Epithelial cell of esophagus (primary cell): ENCODE data around the gene SHB.

Experiments
- DNase-seq: peaks from one replicate; pipeline ENCODE4 v3.0.0; 2010; ENCODE audit warnings: low read depth
- H3K4me3 ChIP-seq: 2 replicates; pipeline ENCODE4 v1.5.1; 2011; ENCODE audit warnings: mild to moderate bottlenecking, low read length, control low read depth
- CTCF ChIP-seq: IDR thresholded peaks from 2 replicates; pipeline ENCODE4 v1.5.1; 2011; ENCODE audit warnings: low read depth, mild to moderate bottlenecking, low read length, control low read depth, inconsistent platforms; ENCODE audit not compliant: insufficient read depth; ENCODE audit errors: missing control alignments

The SHB gene

DNA sequence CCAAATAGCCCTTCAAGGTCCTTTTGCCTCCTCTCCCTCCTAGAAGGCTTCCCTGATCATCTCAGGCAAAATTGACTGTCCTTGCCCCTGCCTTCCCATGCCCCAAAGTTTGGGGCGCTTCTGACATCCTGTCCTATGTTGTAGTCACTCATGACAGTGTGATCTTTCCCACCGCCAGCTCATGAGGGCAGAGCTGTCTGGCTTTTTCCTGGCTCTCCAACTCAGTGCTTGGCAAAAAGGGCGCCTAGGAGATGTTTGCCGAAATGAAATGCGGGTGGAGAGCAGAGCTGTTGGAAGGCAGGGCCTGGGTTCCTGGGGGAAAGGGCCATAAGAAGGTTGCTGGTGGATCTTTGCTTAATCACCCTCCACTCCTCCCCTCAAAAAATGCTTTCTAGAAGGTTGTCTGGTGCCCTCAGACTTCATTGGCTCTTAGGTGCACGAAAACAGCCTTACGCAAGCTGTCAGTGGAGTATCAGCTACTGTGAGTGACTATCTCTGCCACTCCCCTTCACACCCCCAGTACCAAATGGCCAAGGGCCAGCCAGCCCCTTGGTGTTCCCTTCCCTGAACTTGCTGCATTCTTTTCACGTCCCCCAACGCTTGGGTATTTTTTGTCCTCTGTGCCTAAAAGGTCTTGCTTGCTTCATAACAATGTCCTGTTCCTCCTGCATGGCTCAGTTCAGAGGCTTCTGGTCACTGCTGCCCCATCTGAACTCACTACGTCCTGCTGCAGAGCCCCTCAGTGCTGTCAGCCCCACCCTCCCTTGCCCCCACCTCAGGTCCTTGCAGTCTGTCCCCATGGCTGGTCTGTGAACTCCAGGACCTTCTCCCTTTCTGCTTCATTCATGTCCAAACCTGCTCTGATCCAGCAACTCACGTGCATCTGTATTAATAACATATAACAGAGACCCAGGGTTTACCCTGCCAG is 162.5 kb downstream of the SHB start:
- DNase-seq = no peak
- TF ChIP-seq CTCF = no peak
- no peak overlapping the region for H3K4me3 ChIP-seq

GRCh38 chr9:37905776-37906175 is 163.3 kb downstream of the SHB start:
- H3K4me3 ChIP-seq = no peak overlapping the region
- no peak for TF ChIP-seq CTCF
- no peak for DNase-seq

DNA sequence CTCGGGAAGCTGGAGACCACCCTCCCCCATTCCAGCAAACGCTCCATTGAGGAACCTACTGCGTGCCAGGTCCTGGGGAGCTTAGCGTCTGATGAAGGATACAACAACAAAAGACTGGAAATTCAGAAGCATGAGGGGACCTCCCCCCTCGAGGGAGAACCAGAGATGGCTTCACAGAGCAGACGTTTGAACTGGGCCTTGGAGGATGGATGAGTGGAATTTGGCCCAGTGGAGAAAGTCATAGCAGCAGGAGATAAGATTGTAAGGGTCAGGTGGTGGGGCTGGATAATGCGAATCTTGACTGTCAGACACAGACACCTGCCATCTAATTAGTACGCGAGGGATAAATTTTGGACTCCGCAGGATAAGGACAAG is 163.9 kb downstream of the SHB start:
- TF ChIP-seq CTCF = no peak
- DNase-seq = no peak
- H3K4me3 ChIP-seq = peak overlapping the region; percentile 85

GRCh38 chr9:37904445-37905130 is 164.4 kb downstream of the SHB start:
- peak overlapping the region; percentile 85 for H3K4me3 ChIP-seq
- TF ChIP-seq CTCF = no peak
- DNase-seq = peak; percentile 51

- H3K4me3 ChIP-seq = peak within 1 kb of the TSS; percentile 85
- TF ChIP-seq CTCF = peak; percentile 86
- peak; percentile 94 for DNase-seq
These were observed 165.2 kb downstream of the SHB start, which contains the start of gene SLC25A51 for GRCh38 chr9:37903647-37904444. Gene SLC25A51, minus strand, starts transcription at chr9:37904127. Its CDS starts 15,577 bp downstream, at chr9:37888550.

- peak overlapping the region; percentile 85 for H3K4me3 ChIP-seq
- peak; percentile 71 for DNase-seq
- TF ChIP-seq CTCF = no peak
These were observed 166.0 kb downstream of the SHB start for GRCh38 chr9:37902796-37903646.
